Measurements from ENCODE around the gene PLEK2.
A peak's percentile ranks its signal among the peaks of the same experiment; 100 is the strongest.

Gene PLEK2

GRCh38 chr14:67421356-67422224, 9.6 kb upstream of the PLEK2 start:
- Histone ChIP-seq H3K4me2 (ENCODE audit: low read length) (no peak overlapping the region), H3K36me3 (ENCODE audit: control insufficient read depth, low read length) (no peaks in the 10 kb centered on the region), H3K27me3 (ENCODE audit: control insufficient read depth, low read length) (no peaks in the 10 kb centered on the region), H3F3A (ENCODE audit: control insufficient read depth, insufficient read depth) (no peaks in the 10 kb centered on the region), H3K9me2 (replicated peaks; ENCODE audit: control insufficient read depth, low read length) (no peaks in the 10 kb centered on the region), H3K4me3 (ENCODE audit: low read length) (no peak overlapping the region), H3K79me2 (ENCODE audit: control insufficient read depth, low read length) (no peaks in the 10 kb centered on the region), H4K20me1 (ENCODE audit: control insufficient read depth, insufficient read depth, low read depth, low read length) (no peaks in the 10 kb centered on the region), H3K4me1 (ENCODE audit: control insufficient read depth, low read length) (no peaks in the 10 kb centered on the region), H3K9me3 (ENCODE audit: control insufficient read depth, insufficient read depth, low read length) (no peaks in the 10 kb centered on the region), H3K27ac (ENCODE audit: low read depth, low read length) (no peak overlapping the region)
- no peak for TF ChIP-seq CTCF (IDR thresholded peaks at IDR 0.05; ENCODE audit: low read depth, low read length, poor library complexity, severe bottlenecking)
- TF ChIP-seq EZH2phosphoT487 (IDR thresholded peaks at IDR 0.05; ENCODE audit: borderline replicate concordance, low read length) = no peak

GRCh38 chr14:67420102-67420739, 8.3 kb upstream of the PLEK2 start:
- no peaks in the 10 kb centered on the region for H3F3A ChIP-seq (ENCODE audit: control insufficient read depth, insufficient read depth)
- H3K4me3 ChIP-seq (ENCODE audit: low read length) = no peak overlapping the region
- TF ChIP-seq CTCF (IDR thresholded peaks at IDR 0.05; ENCODE audit: low read depth, low read length, poor library complexity, severe bottlenecking) (peak; percentile 95), EZH2phosphoT487 (IDR thresholded peaks at IDR 0.05; ENCODE audit: borderline replicate concordance, low read length) (no peak)
- H3K36me3 ChIP-seq (ENCODE audit: control insufficient read depth, low read length) = no peaks in the 10 kb centered on the region
- H3K9me3 ChIP-seq (ENCODE audit: control insufficient read depth, insufficient read depth, low read length) = no peaks in the 10 kb centered on the region
- no peak overlapping the region for H3K27ac ChIP-seq (ENCODE audit: low read depth, low read length)
- no peaks in the 10 kb centered on the region for H4K20me1 ChIP-seq (ENCODE audit: control insufficient read depth, insufficient read depth, low read depth, low read length)
- no peaks in the 10 kb centered on the region for H3K4me1 ChIP-seq (ENCODE audit: control insufficient read depth, low read length)
- H3K4me2 ChIP-seq (ENCODE audit: low read length) = no peak overlapping the region
- H3K79me2 ChIP-seq (ENCODE audit: control insufficient read depth, low read length) = no peaks in the 10 kb centered on the region
- no peaks in the 10 kb centered on the region for H3K9me2 ChIP-seq (replicated peaks; ENCODE audit: control insufficient read depth, low read length)
- H3K27me3 ChIP-seq (ENCODE audit: control insufficient read depth, low read length) = no peaks in the 10 kb centered on the region

- no peaks in the 10 kb centered on the region for H3K79me2 ChIP-seq (ENCODE audit: control insufficient read depth, low read length)
- no peaks in the 10 kb centered on the region for H3K36me3 ChIP-seq (ENCODE audit: control insufficient read depth, low read length)
- H4K20me1 ChIP-seq (ENCODE audit: control insufficient read depth, insufficient read depth, low read depth, low read length) = no peaks in the 10 kb centered on the region
- H3K9me3 ChIP-seq (ENCODE audit: control insufficient read depth, insufficient read depth, low read length) = no peaks in the 10 kb centered on the region
- H3K4me2 ChIP-seq (ENCODE audit: low read length) = no peak overlapping the region
- H3K9me2 ChIP-seq (replicated peaks; ENCODE audit: control insufficient read depth, low read length) = no peaks in the 10 kb centered on the region
- H3K4me1 ChIP-seq (ENCODE audit: control insufficient read depth, low read length) = no peaks in the 10 kb centered on the region
- TF ChIP-seq CTCF (IDR thresholded peaks at IDR 0.05; ENCODE audit: low read depth, low read length, poor library complexity, severe bottlenecking) (no peak), EZH2phosphoT487 (IDR thresholded peaks at IDR 0.05; ENCODE audit: borderline replicate concordance, low read length) (no peak)
- H3K27me3 ChIP-seq (ENCODE audit: control insufficient read depth, low read length) = no peaks in the 10 kb centered on the region
- no peaks in the 10 kb centered on the region for H3F3A ChIP-seq (ENCODE audit: control insufficient read depth, insufficient read depth)
- no peak overlapping the region for H3K27ac ChIP-seq (ENCODE audit: low read depth, low read length)
- H3K4me3 ChIP-seq (ENCODE audit: low read length) = no peak overlapping the region
Measured at GRCh38 chr14:67418401-67419191, 6.6 kb upstream of the PLEK2 start.

All from DOHH2 (cell line).